ENCODE results near the gene ALPP. TPM values are rescaled to one million over a fixed set of nuclear protein-coding genes. Genes with fewer than 3 reads are reported as not detected.
"Not testable (repeated sequence)": the region's sequence is repeated elsewhere in the genome, so short reads cannot be mapped to it uniquely, and the experiment has no call there.

Gene ALPP
- total RNA-seq, 4 donors from 2014 or later, result not detected

GRCh38 chr2:232333361-232334135, 45.0 kb upstream of the ALPP start:
- Histone ChIP-seq H3K27me3 (no peaks in the 10 kb centered on the region), H3K36me3 (peaks cover 32% of the 10 kb centered on the region), H3K4me1 (no peaks in the 10 kb centered on the region), H3K4me3 (no peak overlapping the region), H3K9me3 (no peaks in the 10 kb centered on the region), H3K27ac (no peak overlapping the region)
- TF ChIP-seq CTCF (IDR thresholded peaks at IDR 0.05), result no peak
- no peak for TF ChIP-seq POLR2AphosphoS5 (IDR thresholded peaks at IDR 0.05)
- DNase-seq (ENCODE audit: low spot score in 2 of 2), result peak; percentile 55 to 67
- 96% methylated on average over 14 of the region's 28 CpGs for WGBS

GRCh38 chr2:232334136-232334884, 44.2 kb upstream of the ALPP start:
- not testable (repeated sequence) for H3K4me3 ChIP-seq, H3K27me3 ChIP-seq, H3K9me3 ChIP-seq, H3K27ac ChIP-seq, H3K4me1 ChIP-seq
- H3K36me3 ChIP-seq, result peaks cover 32% of the 10 kb centered on the region
- WGBS, result 95% methylated on average over 4 of the region's 33 CpGs
- peak in 1 of 2 donors; percentile 37 for DNase-seq (ENCODE audit: low spot score in 2 of 2)

GRCh38 chr2:232334885-232335205, 43.7 kb upstream of the ALPP start:
- not testable (repeated sequence) for DNase-seq (ENCODE audit: low spot score in 2 of 2)

GRCh38 chr2:232335206-232335858, 43.2 kb upstream of the ALPP start:
- H3K27me3 ChIP-seq, H3K4me1 ChIP-seq, H3K4me3 ChIP-seq, H3K27ac ChIP-seq, H3K9me3 ChIP-seq: not testable (repeated sequence)
- DNase-seq (ENCODE audit: low spot score in 2 of 2), result peak; percentile 41 to 48
- peak in 1 of 2 donors; percentile 49 for TF ChIP-seq CTCF (IDR thresholded peaks at IDR 0.05)
- peaks cover 32% of the 10 kb centered on the region for H3K36me3 ChIP-seq
- 58% methylated on average over 11 of the region's 15 CpGs for WGBS

More at GRCh38 chr2:232334885-232335205, 43.7 kb upstream of the ALPP start:
- H3K36me3 ChIP-seq, result peaks cover 32% of the 10 kb centered on the region
- WGBS, result no CpG with 5 or more reads among the region's 6 CpGs
- not testable (repeated sequence) for H3K4me1 ChIP-seq, H3K9me3 ChIP-seq, H3K27me3 ChIP-seq, H3K4me3 ChIP-seq, H3K27ac ChIP-seq

GRCh38 chr2:232335859-232336215, 42.7 kb upstream of the ALPP start:
- Histone ChIP-seq H3K4me3 (no peak overlapping the region), H3K4me1 (no peaks in the 10 kb centered on the region), H3K27me3 (no peaks in the 10 kb centered on the region), H3K36me3 (peaks cover 32% of the 10 kb centered on the region), H3K27ac (no peak overlapping the region), H3K9me3 (no peaks in the 10 kb centered on the region)
- 88% methylated on average over 4 of the region's 4 CpGs for WGBS
- peak in 1 of 2 donors; percentile 52 for DNase-seq (ENCODE audit: low spot score in 2 of 2)
- TF ChIP-seq POLR2A (IDR thresholded peaks at IDR 0.05) (no peak), EP300 (IDR thresholded peaks at IDR 0.05) (no peak), CTCF (IDR thresholded peaks at IDR 0.05) (no peak), POLR2AphosphoS5 (IDR thresholded peaks at IDR 0.05) (no peak)

GRCh38 chr2:232336241-232336736, 42.3 kb upstream of the ALPP start:
- H3K36me3 ChIP-seq, result peaks cover 32% of the 10 kb centered on the region
- TF ChIP-seq EP300 (IDR thresholded peaks at IDR 0.05), result no peak
- no peak for TF ChIP-seq CTCF (IDR thresholded peaks at IDR 0.05)
- TF ChIP-seq POLR2AphosphoS5 (IDR thresholded peaks at IDR 0.05), result no peak
- TF ChIP-seq POLR2A (IDR thresholded peaks at IDR 0.05), result no peak
- DNase-seq (ENCODE audit: low spot score in 2 of 2), result peak; percentile 53 to 72
- 91% methylated on average over 9 of the region's 15 CpGs for WGBS
- no peaks in the 10 kb centered on the region for H3K27me3 ChIP-seq
- no peaks in the 10 kb centered on the region for H3K4me1 ChIP-seq
- no peaks in the 10 kb centered on the region for H3K9me3 ChIP-seq
- no peak overlapping the region for H3K4me3 ChIP-seq
- H3K27ac ChIP-seq, result no peak overlapping the region
